ENCODE results near the gene MMS19.
A peak's percentile ranks its signal among the peaks of the same experiment; 100 is the strongest.

MMS19 gene

DNA sequence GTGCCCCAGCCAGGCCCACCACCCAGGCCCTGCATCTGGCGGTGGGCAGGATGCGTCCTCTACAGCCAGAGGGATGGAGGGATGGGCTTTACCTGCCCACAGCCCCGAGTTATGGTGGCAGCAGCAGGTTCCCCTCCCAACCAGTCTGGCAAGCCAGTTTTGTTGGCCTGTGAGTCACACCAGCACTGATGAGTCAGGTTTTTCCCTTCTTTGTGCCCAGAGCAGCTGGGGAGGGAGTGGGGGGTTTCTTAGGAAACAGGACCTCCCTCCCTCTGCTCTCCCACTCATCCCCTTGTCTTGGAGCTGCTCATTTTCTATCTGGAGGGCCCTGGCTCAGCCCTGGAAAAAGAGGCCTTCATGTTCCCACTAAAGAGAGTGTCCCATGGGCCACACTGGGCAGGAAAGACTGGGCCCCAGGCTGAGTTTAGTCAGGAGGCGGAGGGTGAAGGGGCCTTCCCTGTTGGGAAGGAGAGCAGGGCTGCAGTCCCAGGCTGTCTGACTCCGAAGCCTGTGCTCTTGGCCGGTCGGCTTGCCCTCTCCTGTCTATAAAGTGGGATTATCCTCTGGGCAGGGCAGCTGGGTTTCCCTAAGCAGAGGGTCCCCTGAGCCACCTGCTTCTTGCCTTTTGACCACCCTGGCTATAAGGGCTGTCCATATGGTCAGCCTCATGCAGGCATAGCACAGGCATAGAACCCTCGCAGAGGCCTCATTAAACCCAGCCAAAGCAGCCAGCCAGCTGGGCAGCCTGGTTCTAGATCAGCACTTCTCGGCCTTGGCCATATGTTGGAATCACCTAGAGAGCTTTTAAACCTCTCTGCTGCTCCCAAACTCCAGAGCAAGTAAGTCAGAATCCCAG is 44.2 kb upstream of the MMS19 start:
- H3K4me3 ChIP-seq (ENCODE audit: low read depth, low read length), result no peak overlapping the region
- TF ChIP-seq, protein P1, sequence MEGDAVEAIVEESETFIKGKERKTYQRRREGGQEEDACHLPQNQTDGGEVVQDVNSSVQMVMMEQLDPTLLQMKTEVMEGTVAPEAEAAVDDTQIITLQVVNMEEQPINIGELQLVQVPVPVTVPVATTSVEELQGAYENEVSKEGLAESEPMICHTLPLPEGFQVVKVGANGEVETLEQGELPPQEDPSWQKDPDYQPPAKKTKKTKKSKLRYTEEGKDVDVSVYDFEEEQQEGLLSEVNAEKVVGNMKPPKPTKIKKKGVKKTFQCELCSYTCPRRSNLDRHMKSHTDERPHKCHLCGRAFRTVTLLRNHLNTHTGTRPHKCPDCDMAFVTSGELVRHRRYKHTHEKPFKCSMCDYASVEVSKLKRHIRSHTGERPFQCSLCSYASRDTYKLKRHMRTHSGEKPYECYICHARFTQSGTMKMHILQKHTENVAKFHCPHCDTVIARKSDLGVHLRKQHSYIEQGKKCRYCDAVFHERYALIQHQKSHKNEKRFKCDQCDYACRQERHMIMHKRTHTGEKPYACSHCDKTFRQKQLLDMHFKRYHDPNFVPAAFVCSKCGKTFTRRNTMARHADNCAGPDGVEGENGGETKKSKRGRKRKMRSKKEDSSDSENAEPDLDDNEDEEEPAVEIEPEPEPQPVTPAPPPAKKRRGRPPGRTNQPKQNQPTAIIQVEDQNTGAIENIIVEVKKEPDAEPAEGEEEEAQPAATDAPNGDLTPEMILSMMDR (IDR thresholded peaks at IDR 0.05; ENCODE audit: low read depth, low read length), result no peak

DNA sequence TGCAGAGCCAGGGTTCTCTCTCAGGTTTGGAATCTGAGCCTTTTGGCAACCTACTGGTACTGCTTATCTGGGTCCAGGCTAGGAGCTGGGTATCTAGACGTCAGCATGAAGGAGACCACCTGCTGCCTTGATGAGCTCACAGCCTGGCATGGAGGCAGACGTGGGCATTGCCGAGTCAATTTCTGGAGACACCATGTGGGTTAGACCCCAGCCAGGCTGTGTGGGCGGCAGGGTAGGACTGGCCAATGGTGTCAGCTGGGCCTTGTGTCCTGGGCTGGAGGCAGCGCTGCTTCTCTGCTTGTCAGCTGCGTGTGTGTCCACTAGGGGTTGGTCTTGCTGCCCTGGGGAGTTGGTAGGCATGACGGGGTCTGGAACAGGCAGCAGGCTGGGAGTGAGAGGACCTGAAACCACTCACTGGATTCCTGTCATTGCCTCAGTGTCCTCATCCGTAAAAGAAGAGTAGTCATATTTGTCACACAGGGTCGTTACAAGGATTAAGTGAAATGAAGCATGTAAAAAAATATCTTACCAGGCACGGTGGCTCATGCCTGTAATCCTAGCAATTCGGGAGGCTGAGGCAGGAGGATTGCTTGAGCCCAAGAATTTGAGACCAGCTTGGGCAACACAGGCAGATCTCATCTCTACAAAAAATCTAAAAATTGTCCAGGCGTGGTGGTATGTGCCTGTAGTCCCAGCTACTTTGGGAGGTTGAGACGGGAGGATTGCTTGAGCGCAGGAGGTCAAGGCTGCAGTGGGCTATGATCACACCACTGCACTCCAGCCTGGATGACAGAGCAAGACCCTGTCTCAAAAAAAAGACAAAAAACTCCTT is 42.7 kb upstream of the MMS19 start:
- TF ChIP-seq, protein P1 (IDR thresholded peaks at IDR 0.05; ENCODE audit: low read depth, low read length), result no peak
- H3K4me3 ChIP-seq (ENCODE audit: low read depth, low read length), result no peak overlapping the region

DNA sequence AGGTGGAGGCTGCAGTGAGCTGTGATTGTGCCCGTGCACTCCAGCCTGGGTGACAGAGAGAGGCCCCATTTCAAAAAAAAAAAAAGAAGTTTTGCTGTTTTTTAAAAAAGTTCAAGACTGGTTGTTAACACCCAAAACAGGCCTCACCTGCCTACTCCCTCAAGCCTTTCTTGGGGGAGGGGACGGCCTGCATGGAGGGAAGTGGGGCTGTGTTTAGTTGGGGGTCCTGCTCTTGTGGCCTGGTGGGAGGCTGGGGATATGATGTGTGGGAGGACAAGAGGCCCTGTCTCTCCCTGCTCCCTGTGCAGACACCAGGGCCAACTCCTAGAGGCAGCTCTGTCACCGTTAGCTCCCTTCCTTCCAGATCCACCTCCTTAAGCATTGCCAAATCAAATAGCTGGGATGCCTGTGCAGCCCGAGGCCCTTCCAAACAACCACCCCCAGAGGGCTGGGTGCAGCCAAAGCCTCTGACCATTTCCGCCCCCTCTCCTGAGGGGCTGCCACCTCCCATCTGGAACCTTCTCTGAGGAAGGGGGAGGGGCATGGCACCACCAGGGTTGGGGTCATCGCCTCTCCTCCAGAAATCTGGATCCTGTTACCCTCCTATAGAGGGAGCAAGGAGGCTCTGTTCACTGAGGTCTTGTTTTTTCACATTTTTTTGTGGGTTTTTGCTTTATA is 41.4 kb upstream of the MMS19 start:
- H3K4me3 ChIP-seq (ENCODE audit: low read depth, low read length), result no peak overlapping the region
- TF ChIP-seq, protein P1 (IDR thresholded peaks at IDR 0.05; ENCODE audit: low read depth, low read length), result 0 out of 2 replicates have a peak, but pooled peaks have one; percentile 5

DNA sequence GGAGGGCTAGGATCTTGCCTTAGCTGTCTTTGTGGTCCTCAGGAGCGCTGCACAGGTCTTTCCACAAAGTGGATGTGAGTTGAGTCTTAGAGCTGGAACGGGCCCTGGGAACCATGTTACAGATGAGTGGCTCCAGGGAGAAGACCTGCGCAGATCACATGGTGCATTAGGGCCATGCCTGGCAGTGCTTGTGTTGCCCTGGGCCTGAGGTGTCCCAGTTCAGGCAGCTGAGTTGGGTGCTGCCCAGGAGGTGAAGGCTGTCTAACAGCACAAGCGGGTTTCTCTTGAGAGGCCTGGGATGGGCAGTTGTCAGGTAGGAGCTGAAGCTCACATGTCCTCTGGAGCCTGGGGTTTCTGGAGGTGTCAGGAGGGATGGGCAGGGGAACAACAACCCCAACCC is 40.6 kb upstream of the MMS19 start:
- no peak overlapping the region for H3K4me3 ChIP-seq (ENCODE audit: low read depth, low read length)
- TF ChIP-seq, protein P1 (IDR thresholded peaks at IDR 0.05; ENCODE audit: low read depth, low read length), result no peak

DNA sequence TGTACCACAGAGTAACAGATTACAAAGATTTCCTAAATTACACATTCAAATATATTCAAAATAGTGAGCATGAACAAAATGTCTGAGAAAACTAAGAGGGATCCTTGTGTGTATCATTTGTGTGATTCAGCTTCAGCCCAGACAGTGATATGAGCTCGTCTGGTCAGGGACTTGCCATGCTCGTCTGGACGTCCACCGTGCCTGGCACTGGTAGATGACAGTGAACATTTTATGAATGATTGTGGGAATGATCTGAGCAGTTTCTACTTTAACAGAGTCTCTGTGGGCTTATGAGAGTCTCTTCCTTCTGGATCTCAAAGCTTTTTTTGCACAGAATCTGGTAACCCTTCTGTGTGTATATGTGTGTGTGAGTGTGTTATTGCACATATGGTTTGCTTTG is 40.2 kb upstream of the MMS19 start:
- TF ChIP-seq, protein P1 (IDR thresholded peaks at IDR 0.05; ENCODE audit: low read depth, low read length), result no peak
- no peak overlapping the region for H3K4me3 ChIP-seq (ENCODE audit: low read depth, low read length)

DNA sequence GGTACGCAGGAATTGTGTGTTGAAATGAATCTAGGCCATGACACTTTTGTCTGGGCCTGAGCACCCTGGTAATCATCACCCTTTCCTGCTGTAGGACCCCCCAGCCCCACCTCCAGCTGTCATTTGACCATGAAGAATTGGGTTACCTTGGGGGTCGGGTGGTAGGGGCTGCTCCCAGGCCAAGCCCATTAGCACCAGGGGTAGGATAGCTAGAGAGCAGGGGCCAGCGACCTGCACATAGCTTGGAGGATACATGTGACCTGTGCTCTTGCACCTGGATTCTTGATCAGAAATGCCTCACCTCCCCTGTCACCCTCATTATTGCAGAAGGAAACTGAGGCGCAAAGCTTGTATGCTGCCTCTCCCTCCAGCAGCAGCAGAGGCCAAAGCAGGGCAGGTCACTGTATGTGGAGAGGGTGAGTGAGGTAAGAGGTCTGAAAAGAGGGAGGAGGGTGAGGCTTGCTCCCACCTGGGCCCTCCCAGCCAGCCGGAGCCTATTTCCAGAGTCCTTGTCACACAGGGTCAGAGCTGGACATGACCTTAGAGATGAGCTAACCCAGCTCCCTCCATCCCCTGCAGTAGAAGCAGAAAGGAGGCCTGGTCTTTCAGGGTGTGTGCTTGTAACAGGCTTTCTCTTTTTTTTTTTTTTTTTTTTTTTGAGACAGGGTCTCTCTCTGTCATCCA is 39.1 kb upstream of the MMS19 start:
- TF ChIP-seq, protein P1 (IDR thresholded peaks at IDR 0.05; ENCODE audit: low read depth, low read length), result no peak
- H3K4me3 ChIP-seq (ENCODE audit: low read depth, low read length), result no peak overlapping the region

Data from WI38 (cell line).